SK-N-SH (cell line): ENCODE results near the gene UBE3C. TPM values are rescaled to one million over a fixed set of nuclear protein-coding genes. Genes with fewer than 3 reads are reported as not detected.

Source experiments
- CTCF ChIA-PET: fragments of 300-600, 350-600 bp; formaldehyde crosslinking; extraction: SDS; loops from one replicate; lab custom pipeline; 2021; lab: Yijun Ruan, JAX
- POLR2A ChIA-PET: fragments of 350-600 bp; sonication (Branson Sonifier 250); formaldehyde crosslinking; extraction: SDS; loops from one replicate; lab custom pipeline; 2020; ENCODE audit warnings: antibody characterized with exemption, inconsistent platforms; lab: Yijun Ruan, JAX
- DNase-seq: peaks from one replicate; pipeline ENCODE4 v3.0.0; 2012
- H2AFZ ChIP-seq: fragments of 200-600 bp; sonication (generic); 2 replicates; pipeline ENCODE4 v1.8.1; 2016; ENCODE audit warnings: antibody characterized with exemption, mild to moderate bottlenecking, low read depth
- H3F3A ChIP-seq: fragments of 200-600 bp; sonication (generic); replicated peaks from 2 replicates; pipeline ENCODE3; 2016; ENCODE audit warnings: antibody characterized with exemption, mild to moderate bottlenecking; ENCODE audit not compliant: insufficient read depth
- H3K27ac ChIP-seq, 2 experiments: fragments of 200-500 bp in 1 of 2; fragments of 200-600 bp in 1 of 2; sonication (Bioruptor generic) in 1 of 2; sonication (generic), shearing (Covaris generic) in 1 of 2; 2 replicates each; pipeline versions ENCODE4 v1.5.1 to v1.6.1; 2014 to 2016; ENCODE audit warnings: low read depth in 2 of 2, inconsistent platforms in 1 of 2, low read length in 1 of 2, mild to moderate bottlenecking in 1 of 2, mixed read lengths in 1 of 2
- H3K27me3 ChIP-seq: fragments of 200-600 bp; sonication (generic), shearing (Covaris generic); 2 replicates; pipeline ENCODE4 v1.6.1; 2016; ENCODE audit warnings: mixed run types; ENCODE audit not compliant: insufficient read depth
- H3K36me3 ChIP-seq, 2 experiments: fragments of 200-500 bp in 1 of 2; fragments of 200-600 bp in 1 of 2; sonication (Bioruptor generic) in 1 of 2; sonication (generic) in 1 of 2; replicated peaks in 1 of 2; 2 replicates each; pipeline versions ENCODE3 to v1.5.1; 2014 to 2016; ENCODE audit warnings: low read length in 1 of 2, mild to moderate bottlenecking in 1 of 2; ENCODE audit not compliant: insufficient read depth in 2 of 2, control insufficient read depth in 1 of 2
- H3K4me1 ChIP-seq, 2 experiments: fragments of 200-500 bp in 1 of 2; fragments of 200-600 bp in 1 of 2; sonication (Bioruptor generic) in 1 of 2; sonication (generic), shearing (Covaris generic) in 1 of 2; 2 replicates each; pipeline versions ENCODE4 v1.5.1 to v1.6.1; 2014 to 2016; ENCODE audit warnings: low read depth in 1 of 2, low read length in 1 of 2, mixed run types in 1 of 2; ENCODE audit not compliant: insufficient read depth in 2 of 2, control insufficient read depth in 1 of 2
- H3K4me2 ChIP-seq: fragments of 200-600 bp; sonication (generic), shearing (Covaris generic); 2 replicates; pipeline ENCODE4 v1.6.1; 2017; ENCODE audit warnings: mixed run types
- H3K4me3 ChIP-seq, 2 experiments: fragments of 200-500 bp in 1 of 2; fragments of 200-600 bp in 1 of 2; sonication (Bioruptor generic) in 1 of 2; sonication (generic), shearing (Covaris generic) in 1 of 2; 2 replicates each; pipeline versions ENCODE4 v1.5.1 to v1.8.1; 2014 to 2016; ENCODE audit warnings: low read depth in 2 of 2, inconsistent platforms in 1 of 2, low read length in 1 of 2, mild to moderate bottlenecking in 1 of 2, mixed read lengths in 1 of 2, moderate library complexity in 1 of 2
- H3K79me2 ChIP-seq: fragments of 200-600 bp; sonication (generic); 2 replicates; pipeline ENCODE4 v1.8.1; 2017; ENCODE audit warnings: mild to moderate bottlenecking; ENCODE audit not compliant: insufficient read depth
- H3K9ac ChIP-seq: fragments of 200-600 bp; sonication (generic); 2 replicates; pipeline ENCODE4 v1.6.1; 2017; ENCODE audit warnings: mixed run types
- H3K9me2 ChIP-seq: fragments of 200-600 bp; sonication (generic); 2 replicates; pipeline ENCODE4 v1.6.1; 2017; ENCODE audit warnings: mixed run types
- H3K9me3 ChIP-seq: fragments of 200-600 bp; sonication (generic); 2 replicates; pipeline ENCODE4 v1.6.1; 2017; ENCODE audit warnings: mixed run types, mild to moderate bottlenecking, moderate library complexity
- H4K20me1 ChIP-seq: fragments of 200-600 bp; sonication (generic); 2 replicates; pipeline ENCODE4 v1.6.1; 2017; ENCODE audit warnings: mild to moderate bottlenecking, mixed run types; ENCODE audit not compliant: insufficient read depth
- CTCF ChIP-seq: fragments of 200-600 bp; sonication (generic); IDR thresholded peaks from 2 replicates; pipeline ENCODE4 v1.6.1; 2017; ENCODE audit warnings: antibody characterized with exemption, mild to moderate bottlenecking, moderate library complexity
- ELF1 ChIP-seq: IDR thresholded peaks from 2 replicates; pipeline ENCODE4 v1.4.0; 2012
- EP300 ChIP-seq, 2 experiments: IDR thresholded peaks; 2 replicates each; pipeline versions ENCODE4 v1.4.0 to v1.6.1; 2012; ENCODE audit warnings: borderline replicate concordance in 1 of 2, low read depth in 1 of 2, low read length in 1 of 2
- FOSL2 ChIP-seq: IDR thresholded peaks from 2 replicates; pipeline ENCODE4 v1.4.0; 2012; ENCODE audit warnings: low read depth, mild to moderate bottlenecking, moderate library complexity, borderline replicate concordance
- FOXJ3 ChIP-seq: sonication (generic); formaldehyde crosslinking; IDR thresholded peaks from 2 replicates; pipeline ENCODE4 v1.5.1; 2020; ENCODE audit warnings: mild to moderate bottlenecking, missing genetic modification reagents
- FOXM1 ChIP-seq: IDR thresholded peaks from 2 replicates; pipeline ENCODE4 v1.4.0; 2012; ENCODE audit warnings: low read depth, mild to moderate bottlenecking
- GATA2 ChIP-seq: sonication (generic); formaldehyde crosslinking; IDR thresholded peaks from 2 replicates; pipeline ENCODE4 v1.5.0; 2020; ENCODE audit warnings: mild to moderate bottlenecking, missing genetic modification reagents
- JUND ChIP-seq: IDR thresholded peaks from 2 replicates; pipeline ENCODE4 v1.4.0; 2012
- NFIC ChIP-seq: IDR thresholded peaks from 2 replicates; pipeline ENCODE4 v1.4.0; 2012; ENCODE audit warnings: borderline replicate concordance
- PBX3 ChIP-seq: IDR thresholded peaks from 2 replicates; pipeline ENCODE4; 2012
- POLR2AphosphoS5 ChIP-seq: IDR thresholded peaks from 2 replicates; pipeline ENCODE4 v1.6.1; 2012; ENCODE audit warnings: low read depth, low read length
- SIN3A ChIP-seq: IDR thresholded peaks from 2 replicates; pipeline ENCODE4 v1.6.1; 2012; ENCODE audit warnings: low read depth, mild to moderate bottlenecking, low read length, moderate library complexity, borderline replicate concordance
- SMC3 ChIP-seq: IDR thresholded peaks from 2 replicates; pipeline ENCODE4 v1.6.1; 2012; ENCODE audit warnings: low read depth, low read length, improper control_type of control experiment
- TAF1 ChIP-seq: IDR thresholded peaks from 2 replicates; pipeline ENCODE4 v1.6.1; 2012; ENCODE audit warnings: low read depth, mild to moderate bottlenecking, low read length, moderate library complexity, borderline replicate concordance
- TCF12 ChIP-seq: IDR thresholded peaks from 2 replicates; pipeline ENCODE4 v1.4.0; 2012
- WGBS: methylation state at CpG from one replicate; pipeline ENCODE4 v1.1.6; 2017; ENCODE audit warnings: low lambda C conversion rate; 5-methylcytosine and 5-hydroxymethylcytosine counted together
- polyA plus RNA-seq, 3 experiments: library from polyadenylated mRNA; depleted of rRNA; stranded (reverse); fragments of >200 nt; gene quantifications; 2 replicates each; pipeline ENCODE4 v1.2.3, GENCODE V29; 2012

The UBE3C gene
- polyA plus RNA-seq, 1 of the 3 experiments (the other 2 are of a cell fraction), result 48.4 TPM

- H3K36me3 ChIP-seq, result peaks cover 37 to 54% of the 10 kb centered on the region in 2 experiments
- H3K79me2 ChIP-seq, result peaks cover 37% of the 10 kb centered on the region
- DNase-seq, result no peak
- TF ChIP-seq PBX3, result no peak
- TF ChIP-seq TCF12, result no peak
- TF ChIP-seq SIN3A, result no peak
- no peak for TF ChIP-seq TAF1
- H2AFZ ChIP-seq, result no peak overlapping the region
- H3K9me2 ChIP-seq, result no peaks in the 10 kb centered on the region
- no peak overlapping the region for H3K9ac ChIP-seq
- peaks cover 9 to 11% of the 10 kb centered on the region in 2 experiments for H3K4me1 ChIP-seq
- H3K9me3 ChIP-seq, result no peaks in the 10 kb centered on the region
- H3K27ac ChIP-seq, result no peak overlapping the region
- POLR2A ChIA-PET, result interaction anchor here (0.5 kb wide), 1 partner anchor 227 kb away, joined by 4 read pairs; no protein-coding TSS in a partner anchor
- WGBS, result 78% methylated on average over 2 of the region's 2 CpGs
- CTCF ChIA-PET, result interaction anchor here (1.2 to 19.7 kb wide), 7 partner anchors 9 to 284 kb away, joined by 3 to 160 read pairs (median 7); partner anchors contain the start of gene NOM1
- H4K20me1 ChIP-seq, result peaks cover 24% of the 10 kb centered on the region
- H3K4me3 ChIP-seq, result no peak overlapping the region
- no peak overlapping the region for H3K4me2 ChIP-seq
- H3F3A ChIP-seq, result peaks cover 21% of the 10 kb centered on the region
- H3K27me3 ChIP-seq, result no peaks in the 10 kb centered on the region
These were observed 95.0 kb downstream of the UBE3C start for GRCh38 chr7:157233677-157234076.

GRCh38 chr7:157234271-157234670, 95.5 kb downstream of the UBE3C start:
- Histone ChIP-seq H3K36me3 (peaks cover 41 to 52% of the 10 kb centered on the region in 2 experiments), H3K9me2 (no peaks in the 10 kb centered on the region), H3K4me2 (no peak overlapping the region), H3K27me3 (no peaks in the 10 kb centered on the region), H3K9ac (no peak overlapping the region), H3K27ac (peak overlapping the region; percentile 49 to 60; a peak in 2 of 4 replicates), H4K20me1 (peaks cover 24% of the 10 kb centered on the region), H3K4me1 (peaks cover 9 to 11% of the 10 kb centered on the region in 2 experiments), H3K79me2 (peaks cover 37% of the 10 kb centered on the region), H3F3A (peaks cover 21% of the 10 kb centered on the region), H2AFZ (no peak overlapping the region), H3K4me3 (no peak overlapping the region), H3K9me3 (no peaks in the 10 kb centered on the region)
- CTCF ChIA-PET, result interaction anchor here (1.2 to 19.7 kb wide), 7 partner anchors 9 to 285 kb away, joined by 3 to 160 read pairs (median 7); partner anchors contain the start of gene NOM1
- DNase-seq, result peak; percentile 57
- peak; percentile 66 for TF ChIP-seq TCF12
- no peak for TF ChIP-seq EP300 (IDR thresholded peaks at IDR 0.05; ENCODE audit: borderline replicate concordance in 1 of 2, low read depth in 1 of 2, low read length in 1 of 2)
- POLR2A ChIA-PET, result no interaction called here
- WGBS, result 76% methylated on average over 5 of the region's 5 CpGs

GRCh38 chr7:157235357-157236333, 96.9 kb downstream of the UBE3C start:
- Histone ChIP-seq H3K4me1 (peaks cover 9 to 11% of the 10 kb centered on the region in 2 experiments), H3K9me2 (no peaks in the 10 kb centered on the region), H3K9ac (no peak overlapping the region), H3K4me2 (peak overlapping the region; percentile 23; the same call in 1 of the 2 replicates), H3K79me2 (peaks cover 37% of the 10 kb centered on the region), H3K4me3 (no peak overlapping the region), H3K27me3 (no peaks in the 10 kb centered on the region), H3K27ac (peak overlapping the region; percentile 2 to 49; a peak in 3 of 4 replicates), H3F3A (peaks cover 17% of the 10 kb centered on the region), H3K36me3 (peaks cover 45 to 48% of the 10 kb centered on the region in 2 experiments), H3K9me3 (no peaks in the 10 kb centered on the region), H4K20me1 (peaks cover 24% of the 10 kb centered on the region), H2AFZ (no peak overlapping the region)
- ChIA-PET CTCF (interaction anchor here (0.9 to 19.7 kb wide), 5 partner anchors 11 to 286 kb away, joined by 3 to 160 read pairs (median 8); partner anchors contain the start of gene NOM1), POLR2A (no interaction called here)
- 52% methylated on average over 2 of the region's 2 CpGs for WGBS
- DNase-seq, result no peak
- TF ChIP-seq JUND, result peak; percentile 61
- no peak for TF ChIP-seq SMC3
- no peak for TF ChIP-seq FOXM1
- TF ChIP-seq ELF1, result no peak
- TF ChIP-seq PBX3, result no peak
- TF ChIP-seq CTCF, result no peak
- no peak for TF ChIP-seq GATA2 (CRISPR knock-in tag)
- TF ChIP-seq TAF1, result no peak
- TF ChIP-seq NFIC, result no peak
- no peak for TF ChIP-seq FOXJ3 (CRISPR knock-in tag)
- TF ChIP-seq TCF12, result peak; percentile 34
- TF ChIP-seq POLR2AphosphoS5, result no peak
- TF ChIP-seq FOSL2, result peak; percentile 48; the same call in 1 of the 2 replicates
